ENCODE results near the gene PLD5.

GRCh38 chr1:242178436-242178835 lies 346.1 kb downstream of the PLD5 start:
- TF ChIP-seq POLR2A (IDR thresholded peaks at IDR 0.05) (no peak), CTCF (IDR thresholded peaks at IDR 0.05) (no peak), EP300 (IDR thresholded peaks at IDR 0.05) (no peak)

All from ovary (tissue), 3 donors.